HG03354 (cell line): ENCODE results near the gene EHMT2.
"Not testable (repeated sequence)": the region's sequence is repeated elsewhere in the genome, so short reads cannot be mapped to it uniquely, and the experiment has no call there.

Source experiments
- ATAC-seq: cut with Tn5 transposase; IDR thresholded peaks from one replicate; pipeline ENCODE4 v1.9.1; 2021; ENCODE audit warnings: mild to moderate bottlenecking; ENCODE audit not compliant: unreplicated experiment, poor library complexity, severe bottlenecking

The EHMT2 gene

GRCh38 chr6:31918069-31918720 lies 20.7 kb upstream of the EHMT2 start:
- ATAC-seq = no peak

GRCh38 chr6:31915756-31916155 lies 18.3 kb upstream of the EHMT2 start:
- ATAC-seq = no peak

DNA sequence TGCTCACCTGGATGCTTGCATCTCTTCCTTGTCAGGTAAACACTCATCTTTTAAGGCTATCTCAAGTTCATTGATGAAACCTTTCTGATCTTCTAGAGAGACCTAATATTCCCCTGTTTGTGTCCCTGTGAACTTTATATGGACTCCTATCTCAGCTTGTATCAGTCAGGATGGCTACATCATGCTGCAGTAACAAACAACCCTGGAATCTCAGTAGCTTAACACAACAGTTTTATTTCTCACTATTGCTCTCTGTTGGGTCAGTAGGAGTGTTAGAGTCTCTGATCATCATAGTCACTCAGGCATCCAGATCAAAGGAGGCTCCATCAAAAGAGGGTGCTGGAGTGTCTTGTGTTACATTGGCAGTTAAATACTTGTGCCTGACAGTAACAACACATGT lies 17.9 kb upstream of the EHMT2 start:
- ATAC-seq = no peak

GRCh38 chr6:31911826-31912585 lies 14.5 kb upstream of the EHMT2 start:
- ATAC-seq = no peak

DNA sequence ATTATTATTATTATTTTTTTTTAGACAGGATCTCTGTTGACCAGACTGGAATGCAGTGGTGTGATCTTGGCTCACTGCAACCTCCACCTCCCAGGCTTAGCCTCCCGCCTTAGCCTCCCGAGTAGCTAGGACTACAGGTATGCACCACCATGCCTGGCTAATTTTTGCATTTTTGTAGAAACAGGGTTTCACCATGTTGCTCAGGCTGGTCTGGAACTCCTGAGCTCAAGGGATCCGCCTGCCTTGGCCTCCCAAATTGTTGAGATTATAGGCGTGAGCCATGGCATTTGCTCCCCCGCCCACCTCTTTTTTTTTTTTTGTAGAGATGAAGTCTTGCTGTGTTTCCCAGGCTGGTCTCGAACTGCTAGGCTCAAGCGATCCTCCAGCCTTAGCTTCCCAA lies 11.8 kb upstream of the EHMT2 start:
- not testable (repeated sequence) for ATAC-seq

DNA sequence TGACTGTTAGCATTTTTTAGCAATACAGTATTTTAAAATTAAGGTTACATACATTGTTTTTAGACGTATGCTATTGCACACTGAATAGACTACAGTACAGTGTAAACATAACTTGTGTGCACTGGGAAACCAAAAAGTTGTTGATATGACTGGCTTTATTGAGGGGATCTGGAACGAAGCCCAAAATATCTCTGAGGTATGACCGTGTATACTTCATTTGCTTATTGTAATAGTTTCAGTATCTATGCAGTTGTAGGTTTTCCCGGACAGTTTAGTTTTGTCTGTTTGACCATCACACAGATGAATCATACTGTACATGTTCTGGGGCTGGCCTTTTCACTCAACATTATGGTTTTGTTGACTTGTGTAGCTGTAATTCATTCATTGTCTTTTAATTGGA lies 11.3 kb upstream of the EHMT2 start:
- ATAC-seq = peak; percentile 88

- not testable (repeated sequence) for ATAC-seq
Observed at GRCh38 chr6:31908255-31908654, 10.8 kb upstream of the EHMT2 start.

- no peak for ATAC-seq
Observed at GRCh38 chr6:31907158-31907813, 9.8 kb upstream of the EHMT2 start.

DNA sequence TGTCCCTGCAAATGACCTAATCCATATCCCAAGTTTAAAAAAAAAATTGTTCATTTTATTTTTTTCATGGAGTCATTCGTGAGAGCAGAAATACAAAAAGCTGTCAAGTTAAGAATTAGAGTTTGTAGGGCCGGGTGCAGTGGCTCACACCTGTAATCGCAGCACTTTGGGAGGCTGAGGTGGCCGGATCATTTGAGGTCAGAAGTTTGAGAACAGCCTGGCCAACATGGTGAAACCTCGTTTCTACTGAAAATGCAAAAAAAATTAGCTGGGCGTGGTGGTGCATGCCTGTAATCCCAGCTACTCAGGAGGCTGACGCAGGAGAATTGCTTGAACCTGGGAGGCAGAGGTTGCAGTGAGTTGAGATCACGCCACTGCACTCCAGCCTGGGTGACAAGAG lies 9.2 kb upstream of the EHMT2 start:
- ATAC-seq = not testable (repeated sequence)

DNA sequence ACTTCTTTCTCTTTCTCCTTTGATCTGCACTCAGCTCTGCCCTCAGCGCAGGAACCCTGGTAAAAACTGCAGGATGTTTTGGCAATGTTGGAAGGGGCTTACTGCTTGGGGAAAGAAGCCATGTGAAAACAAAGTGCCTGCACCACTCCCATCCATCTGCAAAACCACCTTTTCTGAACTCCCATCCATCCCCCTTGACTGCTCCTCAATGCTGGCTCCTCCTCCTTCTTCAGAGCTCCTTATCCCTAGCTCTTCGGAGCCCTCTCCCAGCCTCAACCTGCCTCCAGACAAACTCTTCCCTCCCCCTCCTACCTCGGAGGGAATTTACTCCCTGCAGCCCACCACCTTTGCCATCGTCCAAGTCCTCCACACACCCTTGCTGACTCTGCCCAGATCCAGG lies 8.6 kb upstream of the EHMT2 start:
- ATAC-seq = no peak

- ATAC-seq = no peak
Observed at GRCh38 chr6:31905041-31905440, 7.5 kb upstream of the EHMT2 start.

DNA sequence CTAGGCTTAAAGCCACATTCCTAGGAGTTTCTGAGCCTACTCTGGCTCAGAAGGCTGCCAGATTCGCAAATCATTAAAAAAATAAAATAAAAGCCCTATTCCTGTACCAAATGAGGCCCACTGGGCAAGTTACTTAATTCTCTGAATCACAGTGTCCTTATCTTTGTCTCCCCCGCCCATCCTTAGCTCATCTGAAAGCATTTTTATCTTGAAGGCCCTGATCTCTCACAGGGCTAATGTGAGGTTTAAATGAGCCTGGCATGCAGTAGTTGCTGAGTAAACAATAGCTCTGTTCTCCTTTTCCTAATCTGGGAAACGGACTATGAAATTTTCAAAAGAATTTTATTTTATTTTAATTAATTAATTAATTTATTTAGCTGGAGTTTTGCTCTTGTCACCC lies 6.5 kb upstream of the EHMT2 start:
- no peak for ATAC-seq

- ATAC-seq = peak; percentile 47
Observed at GRCh38 chr6:31901953-31902643, 4.6 kb upstream of the EHMT2 start, which contains the start of gene ZBTB12. Gene ZBTB12 (minus strand): TSS chr6:31902086. CDS start chr6:31901305, 781 bp downstream.

GRCh38 chr6:31901415-31901952 lies 4.0 kb upstream of the EHMT2 start:
- no peak for ATAC-seq

DNA sequence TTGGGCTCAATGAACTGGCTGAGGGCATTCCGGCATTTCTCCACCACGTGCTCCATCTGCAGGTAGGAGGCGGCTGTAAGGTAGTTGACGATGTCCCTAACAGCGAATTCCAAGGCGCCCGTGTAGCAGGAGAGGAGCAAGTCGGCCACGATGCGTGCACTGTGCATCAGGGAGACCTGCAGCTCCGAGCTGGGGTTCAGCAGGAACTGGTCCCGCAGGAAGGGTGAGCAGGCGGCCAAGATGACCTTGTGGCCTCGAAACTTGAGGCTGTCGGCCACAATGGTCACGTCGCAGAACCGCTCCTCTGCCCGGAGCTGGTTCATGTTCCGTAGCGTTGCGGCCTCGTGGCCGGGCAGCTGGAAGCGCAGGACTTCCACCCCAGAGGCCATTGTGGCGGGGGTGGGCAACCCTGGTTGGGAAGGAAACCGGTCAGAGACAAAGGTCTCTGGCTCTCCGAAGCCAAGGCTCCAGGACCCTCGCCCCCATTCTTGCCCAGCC lies 3.5 kb upstream of the EHMT2 start:
- ATAC-seq = no peak

DNA sequence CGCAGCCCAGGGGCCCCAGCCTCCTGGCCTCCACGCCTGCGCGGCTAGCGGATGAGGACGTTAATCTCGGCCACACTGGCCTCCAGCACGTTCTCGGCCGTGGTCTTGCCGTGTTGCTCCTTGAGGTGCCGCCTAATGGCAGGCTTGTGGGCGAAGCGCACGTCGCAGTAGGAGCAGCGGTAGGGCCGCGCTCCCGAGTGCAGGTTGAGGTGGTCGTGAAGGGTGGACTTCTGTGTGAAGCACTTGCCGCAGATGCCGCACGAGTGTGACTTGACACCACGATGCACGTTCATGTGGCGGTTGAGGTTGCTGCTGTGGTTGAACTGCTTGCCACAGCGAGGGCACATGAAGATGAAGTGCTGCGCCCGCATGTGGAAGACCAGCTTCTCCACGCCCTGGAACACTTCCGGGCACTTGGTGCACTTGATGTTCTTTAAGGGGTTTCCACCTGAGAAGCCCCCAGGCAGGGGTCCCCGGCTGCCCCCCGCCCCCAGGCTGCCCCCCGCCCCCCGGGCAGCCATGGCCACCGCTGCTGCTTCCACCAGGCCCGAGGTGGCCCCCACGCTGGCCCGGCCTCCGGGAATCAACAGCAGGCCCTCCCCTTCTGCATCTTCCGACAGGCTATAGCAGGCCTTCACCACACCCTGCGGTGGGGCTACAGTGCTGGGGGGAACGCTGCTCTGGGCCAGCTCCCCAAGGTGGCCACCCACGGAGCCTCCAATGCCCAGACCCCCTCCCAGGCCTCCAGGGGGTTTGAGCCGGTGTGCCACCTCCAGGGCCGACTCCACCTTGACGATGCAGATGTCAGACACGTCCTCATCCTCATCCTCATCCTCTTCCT lies 2.6 kb upstream of the EHMT2 start:
- no peak for ATAC-seq

DNA sequence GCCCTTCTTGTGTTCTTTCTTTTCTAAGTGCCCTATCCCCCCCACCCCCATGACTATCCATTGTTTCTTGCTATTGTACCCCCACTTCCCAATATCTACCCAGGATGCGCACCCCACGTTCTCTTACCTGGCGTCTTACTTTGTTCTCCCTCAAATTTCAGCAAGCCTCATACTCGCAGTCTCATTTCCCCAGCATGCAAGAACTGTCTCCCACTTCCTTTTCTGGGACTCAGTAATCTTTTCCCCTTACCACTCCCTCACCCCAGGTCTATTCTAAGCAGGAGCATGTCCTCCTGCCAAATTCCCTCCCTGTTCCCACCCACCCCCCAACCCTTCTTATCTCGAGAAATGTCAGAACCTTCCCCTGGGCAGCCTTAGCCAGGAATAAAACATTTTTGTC lies 1.7 kb upstream of the EHMT2 start:
- ATAC-seq = no peak

GRCh38 chr6:31898383-31899011 lies 999 bp upstream of the EHMT2 start:
- peak; percentile 14 for ATAC-seq
